ENCODE results near the gene GNRH2.
"Not testable (repeated sequence)": the region's sequence is repeated elsewhere in the genome, so short reads cannot be mapped to it uniquely, and the experiment has no call there.

GNRH2 gene

GRCh38 chr20:3042625-3043024 is 797 bp upstream of the GNRH2 start:
- DNase-seq, result no peak

GRCh38 chr20:3044336-3044965 is 1.0 kb downstream of the GNRH2 start:
- DNase-seq, result no peak

GRCh38 chr20:3045042-3045815 is 1.8 kb downstream of the GNRH2 start:
- DNase-seq, result peak; percentile 60 to 72

- DNase-seq, result peak; percentile 82 to 88
Measured at GRCh38 chr20:3045816-3046676, 2.6 kb downstream of the GNRH2 start, which contains the start of gene MRPS26. Gene MRPS26 (plus strand): TSS chr20:3046052. CDS start chr20:3046069, 17 bp downstream.

GRCh38 chr20:3046677-3047462 is 3.4 kb downstream of the GNRH2 start:
- DNase-seq, result peak in 1 of 2 donors; percentile 23

GRCh38 chr20:3047486-3048419 is 4.3 kb downstream of the GNRH2 start:
- no peak for DNase-seq

- no peak for DNase-seq
Measured at GRCh38 chr20:3051385-3052019, 8.1 kb downstream of the GNRH2 start.

- DNase-seq, result no peak
Measured at GRCh38 chr20:3059489-3059888, 16.1 kb downstream of the GNRH2 start.

GRCh38 chr20:3064119-3064518 is 20.7 kb downstream of the GNRH2 start:
- not testable (repeated sequence) for DNase-seq

GRCh38 chr20:3067139-3068014 is 24.0 kb downstream of the GNRH2 start:
- DNase-seq, result no peak

- DNase-seq, result no peak
Measured at GRCh38 chr20:3068075-3068474, 24.7 kb downstream of the GNRH2 start.

GRCh38 chr20:3068986-3069900 is 25.8 kb downstream of the GNRH2 start:
- DNase-seq, result peak in 1 of 2 donors; percentile 25

GRCh38 chr20:3070725-3071124 is 27.3 kb downstream of the GNRH2 start:
- no peak for DNase-seq

GRCh38 chr20:3071266-3071609 is 27.8 kb downstream of the GNRH2 start:
- DNase-seq, result no peak

GRCh38 chr20:3071610-3072529 is 28.4 kb downstream of the GNRH2 start, which contains the start of gene OXT:
Gene OXT (plus strand): TSS chr20:3071620. CDS start chr20:3071656, 36 bp downstream.
- peak; percentile 74 to 78 for DNase-seq

GRCh38 chr20:3072530-3073250 is 29.3 kb downstream of the GNRH2 start:
- no peak for DNase-seq

- not testable (repeated sequence) for DNase-seq
Measured at GRCh38 chr20:3073251-3073643, 29.8 kb downstream of the GNRH2 start.

All from stimulated activated CD4-positive, alpha-beta T cell treated with anti-CD3 and anti-CD28 coated beads, Interleukin-2, amount 100 ng/mL, for 24 hours (primary cell).